Endodermal cell (in vitro differentiated cells): ENCODE measurements around the gene ZNF532. TPM values are rescaled to one million over a fixed set of nuclear protein-coding genes. Genes with fewer than 3 reads are reported as not detected.

Experiments
- DNase-seq: peaks from one replicate; pipeline ENCODE4 v3.0.0-alpha.2; 2017
- H3K27ac ChIP-seq: 2 replicates; pipeline ENCODE4 v1.5.1; 2013; ENCODE audit warnings: mild to moderate bottlenecking, low read depth, low read length, moderate library complexity
- H3K27me3 ChIP-seq: 2 replicates; pipeline ENCODE4 v1.6.1; 2013; ENCODE audit warnings: mild to moderate bottlenecking, low read length, moderate library complexity; ENCODE audit not compliant: insufficient read depth, control insufficient read depth, poor library complexity, severe bottlenecking
- H3K36me3 ChIP-seq: 2 replicates; pipeline ENCODE4 v1.7.0; 2013; ENCODE audit warnings: mild to moderate bottlenecking, low read length, moderate library complexity; ENCODE audit not compliant: control insufficient read depth, insufficient read depth
- H3K4me1 ChIP-seq: one replicate; pipeline ENCODE4 v1.7.0; 2013; ENCODE audit warnings: low read length; ENCODE audit not compliant: control insufficient read depth, insufficient read depth
- H3K4me3 ChIP-seq: 2 replicates; pipeline ENCODE4 v1.5.1; 2013; ENCODE audit warnings: mild to moderate bottlenecking, low read length, moderate library complexity
- H3K9ac ChIP-seq: 2 replicates; pipeline ENCODE4 v1.6.1; 2013; ENCODE audit warnings: mild to moderate bottlenecking, low read length, moderate library complexity; ENCODE audit not compliant: poor library complexity, severe bottlenecking; ENCODE audit errors: extremely low read depth
- H3K9me3 ChIP-seq: 2 replicates; pipeline ENCODE4 v1.6.1; 2013; ENCODE audit warnings: mild to moderate bottlenecking, low read length, moderate library complexity; ENCODE audit not compliant: control insufficient read depth
- H3K27ac Mint-ChIP-seq: 2 replicates; pipeline ENCODE4 v1.8.0; 2020; ENCODE audit warnings: mixed read lengths
- H3K27me3 Mint-ChIP-seq: 2 replicates; pipeline ENCODE4 v1.8.0; 2021; ENCODE audit warnings: mild to moderate bottlenecking, mixed read lengths; ENCODE audit not compliant: insufficient read depth
- H3K36me3 Mint-ChIP-seq: 2 replicates; pipeline ENCODE4 v1.8.0; 2020; ENCODE audit warnings: low read depth, mixed read lengths
- H3K4me1 Mint-ChIP-seq: 2 replicates; pipeline ENCODE4 v1.8.0; 2020; ENCODE audit warnings: mixed read lengths
- H3K4me3 Mint-ChIP-seq: 2 replicates; pipeline ENCODE4 v1.8.0; 2020; ENCODE audit warnings: mild to moderate bottlenecking, moderate library complexity, mixed read lengths
- H3K9me3 Mint-ChIP-seq: 2 replicates; pipeline ENCODE4 v1.8.0; 2020; ENCODE audit warnings: mild to moderate bottlenecking, mixed read lengths
- WGBS, 2 experiments: methylation state at CpG; one replicate each; pipeline versions ENCODE4 v1.1.5 to v1.1.7; 2013; ENCODE audit warnings: missing lambda C conversion rate in 2 of 2, mixed read lengths in 1 of 2; ENCODE audit not compliant: insufficient coverage in 1 of 2, insufficient read length in 1 of 2; 5-methylcytosine and 5-hydroxymethylcytosine counted together
- total RNA-seq, 2 donors: library from RNA; stranded (reverse); fragmentation: NEBNext Ultra II Directional in 1 of 2; extraction: Animal tissue kit (Norgen Biotek cat#: 25700) in 1 of 2; gene quantifications; 2 replicates in 1 of 2; 3 replicates in 1 of 2; pipeline ENCODE4 v1.2.1, GENCODE V29; 2021
- TF ChIP-seq, protein P1 (sequence below): fragments of 200-600 bp; sonication (generic); conservative IDR thresholded peaks from 2 replicates; pipeline ENCODE4 v1.5.0; 2021; ENCODE audit warnings: antibody characterized with exemption, mild to moderate bottlenecking

The ZNF532 gene
- total RNA-seq, 2 donors from 2014 or later, result 138 to 207 TPM

DNA sequence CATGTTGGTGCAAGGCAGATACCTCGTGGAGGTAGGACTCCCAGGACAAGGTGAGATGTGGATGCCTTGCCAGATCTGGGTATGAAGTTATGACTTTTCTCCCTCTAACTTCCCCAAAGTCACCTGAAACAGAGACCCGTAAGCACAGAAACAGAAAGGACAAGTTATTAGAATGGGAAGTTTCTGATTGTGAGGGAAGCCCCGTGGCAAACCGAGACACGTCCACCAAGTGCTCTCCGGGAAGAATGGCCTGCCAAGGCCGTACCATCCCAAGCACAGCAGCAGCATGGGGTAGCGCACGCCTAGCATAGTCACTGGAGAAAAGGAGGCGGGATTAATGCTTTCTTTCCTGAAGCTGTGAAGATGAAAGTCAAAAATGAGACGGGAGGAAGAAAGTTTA, 110.6 kb downstream of the ZNF532 start:
- Histone ChIP-seq H3K36me3 (peaks cover 98% of the 10 kb centered on the region), H3K27me3 (no peaks in the 10 kb centered on the region), H3K27ac (no peak overlapping the region), H3K4me3 (no peak overlapping the region), H3K9ac (no peak overlapping the region), H3K9me3 (no peaks in the 10 kb centered on the region), H3K4me1 (no peaks in the 10 kb centered on the region)
- DNase-seq, result peak; percentile 44
- peaks cover 6% of the 10 kb centered on the region for H3K4me1 Mint-ChIP-seq
- H3K4me3 Mint-ChIP-seq, result no peak overlapping the region
- H3K27me3 Mint-ChIP-seq, result no peaks in the 10 kb centered on the region
- no peaks in the 10 kb centered on the region for H3K9me3 Mint-ChIP-seq
- WGBS, 2 experiments, result 86 to 93% methylated on average over 7 to 11 of the region's 11 CpGs
- TF ChIP-seq, protein P1, sequence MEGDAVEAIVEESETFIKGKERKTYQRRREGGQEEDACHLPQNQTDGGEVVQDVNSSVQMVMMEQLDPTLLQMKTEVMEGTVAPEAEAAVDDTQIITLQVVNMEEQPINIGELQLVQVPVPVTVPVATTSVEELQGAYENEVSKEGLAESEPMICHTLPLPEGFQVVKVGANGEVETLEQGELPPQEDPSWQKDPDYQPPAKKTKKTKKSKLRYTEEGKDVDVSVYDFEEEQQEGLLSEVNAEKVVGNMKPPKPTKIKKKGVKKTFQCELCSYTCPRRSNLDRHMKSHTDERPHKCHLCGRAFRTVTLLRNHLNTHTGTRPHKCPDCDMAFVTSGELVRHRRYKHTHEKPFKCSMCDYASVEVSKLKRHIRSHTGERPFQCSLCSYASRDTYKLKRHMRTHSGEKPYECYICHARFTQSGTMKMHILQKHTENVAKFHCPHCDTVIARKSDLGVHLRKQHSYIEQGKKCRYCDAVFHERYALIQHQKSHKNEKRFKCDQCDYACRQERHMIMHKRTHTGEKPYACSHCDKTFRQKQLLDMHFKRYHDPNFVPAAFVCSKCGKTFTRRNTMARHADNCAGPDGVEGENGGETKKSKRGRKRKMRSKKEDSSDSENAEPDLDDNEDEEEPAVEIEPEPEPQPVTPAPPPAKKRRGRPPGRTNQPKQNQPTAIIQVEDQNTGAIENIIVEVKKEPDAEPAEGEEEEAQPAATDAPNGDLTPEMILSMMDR, result no peak
- H3K36me3 Mint-ChIP-seq, result peaks cover 69% of the 10 kb centered on the region
- H3K27ac Mint-ChIP-seq, result peak overlapping the region; percentile 22

DNA sequence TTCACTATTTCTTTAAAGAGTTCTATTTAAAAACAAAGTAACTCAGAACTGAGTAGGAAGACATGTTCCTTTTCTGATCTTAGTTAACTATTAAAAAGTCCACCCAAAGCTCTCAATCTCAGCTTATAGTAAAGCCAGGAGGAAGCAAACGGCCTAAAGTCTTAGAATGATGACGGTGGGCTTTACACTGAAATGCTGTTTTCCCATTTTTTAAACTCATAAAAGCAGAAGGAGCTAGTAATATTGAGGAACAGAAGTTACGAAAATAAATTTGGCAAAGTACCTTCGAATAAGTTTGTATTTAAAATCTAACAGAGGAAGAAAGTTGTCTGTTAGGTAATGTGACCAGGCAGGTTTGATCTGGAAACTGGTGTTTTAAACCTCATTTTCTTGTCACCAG, 111.1 kb downstream of the ZNF532 start:
- Mint-ChIP-seq H3K4me1 (peaks cover 6% of the 10 kb centered on the region), H3K36me3 (peaks cover 68% of the 10 kb centered on the region), H3K4me3 (no peak overlapping the region), H3K27ac (peak overlapping the region; percentile 28), H3K9me3 (no peaks in the 10 kb centered on the region), H3K27me3 (no peaks in the 10 kb centered on the region)
- Histone ChIP-seq H3K27me3 (no peaks in the 10 kb centered on the region), H3K9ac (no peak overlapping the region), H3K9me3 (no peaks in the 10 kb centered on the region), H3K4me1 (no peaks in the 10 kb centered on the region), H3K36me3 (peaks cover 98% of the 10 kb centered on the region), H3K4me3 (no peak overlapping the region), H3K27ac (no peak overlapping the region)
- TF ChIP-seq, protein P1, result no peak
- peak; percentile 7 for DNase-seq
- WGBS, 2 experiments, result 98 to 100% methylated on average over 3 to 4 of the region's 4 CpGs

DNA sequence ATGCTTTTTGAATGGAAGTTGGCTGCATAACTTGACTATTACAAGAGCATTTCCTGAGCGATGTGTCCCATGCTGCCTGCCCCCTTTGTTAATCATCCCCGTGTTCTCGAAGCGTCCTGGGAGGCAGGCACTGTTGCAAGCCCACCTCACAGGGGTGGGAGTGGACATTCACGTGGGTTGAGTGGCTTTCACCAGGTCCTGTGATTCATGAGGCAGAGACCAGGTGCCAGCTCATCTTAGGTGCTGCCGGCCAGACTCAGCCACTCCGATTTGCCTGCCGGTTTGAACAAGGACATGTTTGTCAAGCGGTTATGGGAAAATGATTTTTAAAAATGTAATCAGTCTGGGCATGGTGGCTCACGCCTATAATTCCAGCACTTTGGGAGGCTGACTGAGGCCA, 112.5 kb downstream of the ZNF532 start:
- peaks cover 68% of the 10 kb centered on the region for H3K36me3 Mint-ChIP-seq
- Histone ChIP-seq H3K9ac (no peak overlapping the region), H3K27ac (no peak overlapping the region), H3K4me3 (no peak overlapping the region), H3K27me3 (no peaks in the 10 kb centered on the region), H3K36me3 (peaks cover 98% of the 10 kb centered on the region), H3K4me1 (no peaks in the 10 kb centered on the region), H3K9me3 (no peaks in the 10 kb centered on the region)
- TF ChIP-seq, protein P1, result no peak
- no peak overlapping the region for H3K4me3 Mint-ChIP-seq
- peaks cover 6% of the 10 kb centered on the region for H3K4me1 Mint-ChIP-seq
- H3K27me3 Mint-ChIP-seq, result no peaks in the 10 kb centered on the region
- no peaks in the 10 kb centered on the region for H3K9me3 Mint-ChIP-seq
- DNase-seq, result peak; percentile 37
- 95 to 96% methylated on average over 3 to 10 of the region's 10 CpGs for WGBS, 2 experiments
- H3K27ac Mint-ChIP-seq, result peak overlapping the region; percentile 55
